Heart left ventricle (tissue), 16 donors: ENCODE results near the gene RALGAPA2. TPM values are rescaled to one million over a fixed set of nuclear protein-coding genes. Genes with fewer than 3 reads are reported as not detected.

Source experiments
- ATAC-seq, 4 donors: fragments of 200-7000 bp; cut with Tn5 transposase; one replicate each; pipeline ENCODE4 v1.9.1; 2020 to 2022; ENCODE audit warnings: moderate library complexity in 4 of 4, mild to moderate bottlenecking in 3 of 4, moderate number of reproducible peaks in 1 of 4
- DNase-seq, 5 donors: peaks; one replicate each; pipeline ENCODE4 v3.0.0-alpha.2; 2020
- H3K27ac ChIP-seq, 12 donors: fragments of 200-600 bp; sonication (generic) in 4 of 12; one replicate each; pipeline versions ENCODE4 v1.5.0 to v1.8.0; 2016 to 2022; ENCODE audit warnings: mild to moderate bottlenecking in 2 of 12
- H3K27me3 ChIP-seq, 9 donors: fragments of 200-600 bp; sonication (generic) in 2 of 9; one replicate each; pipeline versions ENCODE4 v1.5.1 to v1.8.0; 2016 to 2022; ENCODE audit warnings: mild to moderate bottlenecking in 3 of 9
- H3K36me3 ChIP-seq, 9 donors: fragments of 200-600 bp; sonication (generic) in 2 of 9; one replicate each; pipeline versions ENCODE4 v1.5.0 to v1.8.0; 2018 to 2022; ENCODE audit warnings: mild to moderate bottlenecking in 2 of 9
- H3K4me1 ChIP-seq, 12 donors: fragments of 200-600 bp; sonication (generic) in 4 of 12; one replicate each; pipeline versions ENCODE4 v1.5.0 to v1.8.0; 2016 to 2022; ENCODE audit warnings: mild to moderate bottlenecking in 3 of 12
- H3K4me3 ChIP-seq, 12 donors: fragments of 200-600 bp; sonication (generic) in 4 of 12; one replicate each; pipeline versions ENCODE4 v1.5.0 to v1.8.0; 2017 to 2022; ENCODE audit warnings: mild to moderate bottlenecking in 9 of 12, moderate library complexity in 4 of 12
- H3K9me3 ChIP-seq, 12 donors: fragments of 200-600 bp; sonication (generic) in 4 of 12; one replicate each; pipeline versions ENCODE4 v1.5.0 to v1.8.0; 2016 to 2022; ENCODE audit warnings: mild to moderate bottlenecking in 1 of 12
- CTCF ChIP-seq, 12 donors: fragments of 200-600 bp; sonication (generic) in 4 of 12; IDR thresholded peaks; one replicate each; pipeline versions ENCODE4 v1.5.0 to v1.8.0; 2018 to 2022; ENCODE audit warnings: antibody characterized with exemption in 12 of 12, mild to moderate bottlenecking in 5 of 12
- POLR2A ChIP-seq, 2 donors: fragments of 450-650 bp; IDR thresholded peaks; one replicate each; pipeline ENCODE4 v1.6.1; 2017; ENCODE audit warnings: antibody characterized with exemption in 2 of 2, mild to moderate bottlenecking in 2 of 2, moderate library complexity in 2 of 2
- WGBS, 4 donors: extraction: QIAGEN DNeasy Blood & Tissue Kit in 2 of 4; methylation state at CpG; one replicate each; pipeline versions ENCODE4 v1.1.5 to v1.1.7; 2013 to 2018; 5-methylcytosine and 5-hydroxymethylcytosine counted together
- intact Hi-C, 10 donors: fragments of 100-400 bp; cut with DNase I; formaldehyde crosslinking; loops; one replicate each; pipeline versions ENCODE4 v1.11.1 to v1.14.2; 2022
- polyA plus RNA-seq, 2 donors: library from polyadenylated mRNA; stranded (reverse); fragments of 200-250 nt; gene quantifications; one replicate each; pipeline ENCODE4 v1.2.3, GENCODE V29; 2013
- total RNA-seq, 9 donors: library from RNA; depleted of rRNA in 2 of 9; stranded (reverse); fragments of >200 nt in 2 of 9; fragmentation: NEBNext Ultra II Directional in 3 of 9; extraction: Animal tissue kit (Norgen Biotek cat#: 25700) in 3 of 9; gene quantifications; one replicate each; pipeline versions ENCODE4 v1.1.0 to v1.2.4, GENCODE V29; 2016 to 2023
- donor health status: ischemic (EF 13 %, LVEDD 7.1; RV severe dilation, severe dysfunction).
- donor health status: healthy with polysubstance abuse.
- donor health status: DM: no; HTN: yes; CAD: no.
- donor health status: DM: no; HTN: no; CAD: no.
- donor health status: ischemic (EF 25% LVEDD 6.9; RV normal size, moderate dysfunction).
- donor health status: ischemic (EF 25% LVEDD 5.7; RV mildly dilated, moderate dysfunction).
- donor health status: healthy.
- donor health status: DM: yes; HTN: yes; CAD: no.
- donor health status: ischemic (EF 35%, LVEDD 5.7; RV mildly dilated, moderate dysfunction).
- donor health status: nonischemic (EF 11% LVEDD 7.7; RV severe dilation, severe dysfunction).
- donor health status: DM: yes; HTN: yes; CAD: no.
- donor health status: PGD.
- donor health status: ischemic (EF 29% LVEDD 5.4; RV normal size, mild dysfunction).
- donor health status: nonischemic (EF 23%, LVEDD 6.1; RV moderate dilation, normal function).

Gene RALGAPA2
- total and polyA plus RNA-seq, 11 donors, result 5.6 to 33.8 (median 21.4) TPM

GRCh38 chr20:20655883-20656282 is 56.6 kb downstream of the RALGAPA2 start:
- no peak for ATAC-seq

DNA sequence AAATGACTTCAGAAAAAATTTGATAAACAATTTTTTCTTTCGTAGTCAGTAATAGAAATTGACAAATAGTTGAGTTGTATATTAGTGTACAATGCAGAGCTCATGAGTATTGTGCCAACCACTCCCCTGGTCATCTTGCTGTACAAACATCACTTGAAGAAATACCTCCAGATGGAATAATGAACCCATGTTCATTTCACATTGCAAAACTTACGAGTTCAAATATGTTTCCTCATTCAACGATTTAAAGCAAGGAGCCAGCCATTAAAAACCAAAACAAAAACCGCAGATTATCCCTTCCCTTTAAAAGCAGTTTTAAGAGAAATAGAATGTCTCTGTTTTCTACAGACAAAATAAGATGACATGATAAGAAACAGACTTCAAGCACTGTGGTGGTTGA is 62.5 kb downstream of the RALGAPA2 start:
- ATAC-seq, result no peak
- H3K27ac ChIP-seq, result no peak overlapping the region
- intact Hi-C loops, result no loop called here

More at GRCh38 chr20:20655883-20656282, 56.6 kb downstream of the RALGAPA2 start:
- DNase-seq, result no peak
- 92 to 96% (median 93%) methylated on average over 5 of the region's 5 CpGs for WGBS, 4 donors
- TF ChIP-seq POLR2A (IDR thresholded peaks at IDR 0.05) (no peak), CTCF (IDR thresholded peaks at IDR 0.05) (no peak)
- Histone ChIP-seq H3K4me1 (peaks cover 0 to 14% (median 0%) of the 10 kb centered on the region in 12 donors), H3K36me3 (peaks cover 0 to 14% (median 0%) of the 10 kb centered on the region in 9 donors), H3K27me3 (no peaks in the 10 kb centered on the region), H3K4me3 (no peak overlapping the region), H3K9me3 (no peaks in the 10 kb centered on the region), H3K27ac (no peak overlapping the region)
- intact Hi-C loops, result no loop called here

GRCh38 chr20:20643927-20644326 is 68.5 kb downstream of the RALGAPA2 start:
- no peak for ATAC-seq
- Histone ChIP-seq H3K36me3 (peaks cover 0 to 20% (median 19%) of the 10 kb centered on the region in 9 donors), H3K9me3 (peaks cover 0 to 2% (median 0%) of the 10 kb centered on the region in 12 donors), H3K27me3 (no peaks in the 10 kb centered on the region), H3K4me3 (no peak overlapping the region), H3K4me1 (peaks cover 0 to 9% (median 0%) of the 10 kb centered on the region in 12 donors), H3K27ac (no peak overlapping the region)
- whole genome bisulfite sequencing, 4 donors, result 86 to 88% (median 87%) methylated on average over 3 of the region's 3 CpGs
- intact Hi-C loops, result no loop called here
- TF ChIP-seq POLR2A (IDR thresholded peaks at IDR 0.05), result no peak
- TF ChIP-seq CTCF (IDR thresholded peaks at IDR 0.05), result no peak
- no peak for DNase-seq

More for the DNA sequence above, 62.5 kb downstream of the RALGAPA2 start:
- no peak for TF ChIP-seq CTCF (IDR thresholded peaks at IDR 0.05)
- TF ChIP-seq POLR2A (IDR thresholded peaks at IDR 0.05), result no peak
- WGBS, 4 donors, result 93 to 97% (median 96%) methylated on average over 4 of the region's 4 CpGs
- H3K9me3 ChIP-seq, result peaks cover 0 to 2% (median 0%) of the 10 kb centered on the region in 12 donors
- no peak for DNase-seq
- H3K36me3 ChIP-seq, result peaks cover 0 to 12% (median 0%) of the 10 kb centered on the region in 9 donors
- H3K4me1 ChIP-seq, result no peaks in the 10 kb centered on the region
- no peak overlapping the region for H3K4me3 ChIP-seq
- H3K27me3 ChIP-seq, result no peaks in the 10 kb centered on the region

DNA sequence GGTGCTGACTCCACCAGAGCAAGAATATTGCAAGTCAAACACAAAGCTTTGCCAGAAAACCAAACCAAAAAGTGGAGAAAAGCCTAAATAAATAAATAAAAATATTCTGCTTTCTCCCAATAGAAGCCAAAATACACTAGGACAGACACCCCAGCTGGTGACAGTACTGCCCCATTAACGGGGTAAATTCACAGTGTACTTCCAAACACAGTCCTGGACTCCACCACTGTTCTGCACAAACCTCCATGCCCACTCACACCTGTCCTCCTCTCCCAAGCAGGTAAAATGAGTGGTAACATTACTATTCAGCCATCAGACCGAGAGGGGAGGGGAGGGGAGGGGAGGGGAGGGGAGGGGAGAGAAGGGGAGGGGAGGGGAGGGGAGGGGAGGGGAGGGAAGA is 70.7 kb downstream of the RALGAPA2 start:
- no peak overlapping the region for H3K4me3 ChIP-seq
- TF ChIP-seq CTCF (IDR thresholded peaks at IDR 0.05) (no peak), POLR2A (IDR thresholded peaks at IDR 0.05) (no peak)
- H3K36me3 ChIP-seq, result peaks cover 0 to 42% (median 31%) of the 10 kb centered on the region in 9 donors
- WGBS, 4 donors, result 84 to 98% (median 87%) methylated on average over 1 to 2 of the region's 2 CpGs
- no peak for ATAC-seq
- intact Hi-C loops, result no loop called here
- no peak for DNase-seq
- no peaks in the 10 kb centered on the region for H3K27me3 ChIP-seq
- no peaks in the 10 kb centered on the region for H3K9me3 ChIP-seq
- H3K4me1 ChIP-seq, result peaks cover 0 to 9% (median 0%) of the 10 kb centered on the region in 12 donors
- H3K27ac ChIP-seq, result no peak overlapping the region
